ENCODE data around the gene USH2A. TPM values are rescaled to one million over a fixed set of nuclear protein-coding genes. Genes with fewer than 3 reads are reported as not detected.

USH2A gene
- total RNA-seq, 6 experiments from 2014 or later = 0.19 to 1.8 (median 0.81) TPM

DNA sequence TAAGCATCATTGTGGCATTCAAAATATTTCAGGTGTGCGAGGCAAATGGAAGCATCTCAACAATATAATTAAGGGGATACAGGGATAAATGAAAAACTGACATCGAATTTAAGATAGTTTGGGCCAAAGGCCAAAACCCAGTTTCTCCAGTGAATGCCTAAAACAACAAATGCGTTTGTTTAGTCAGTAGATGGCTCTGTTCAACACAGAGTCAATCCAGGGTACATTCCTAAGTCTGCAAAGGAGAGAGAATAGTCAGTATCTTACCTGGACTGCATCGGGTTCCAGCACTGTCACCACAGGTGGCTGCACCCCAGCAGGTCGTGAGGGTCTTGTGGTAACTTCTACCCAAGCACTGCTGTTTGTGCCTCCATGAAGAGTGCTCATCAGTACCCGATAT is 535.1 kb downstream of the USH2A start:
- peak; percentile 43 to 57 (median 50) for ATAC-seq
- H3K9me3 ChIP-seq = no peaks in the 10 kb centered on the region
- intact Hi-C loops (cut with DNase I) = no loop called here
- H3K27ac ChIP-seq = no peak overlapping the region
- WGBS (ENCODE audit: insufficient coverage, low coverage, low lambda C conversion rate, missing lambda C conversion rate) = 37% methylated on average over 3 of the region's 6 CpGs
- no peak overlapping the region for H3K4me3 ChIP-seq
- no peak for DNase-seq
- H3K27me3 ChIP-seq = no peaks in the 10 kb centered on the region
- peaks cover 0 to 12% (median 0%) of the 10 kb centered on the region in 4 donors for H3K4me1 ChIP-seq
- TF ChIP-seq, protein P1, sequence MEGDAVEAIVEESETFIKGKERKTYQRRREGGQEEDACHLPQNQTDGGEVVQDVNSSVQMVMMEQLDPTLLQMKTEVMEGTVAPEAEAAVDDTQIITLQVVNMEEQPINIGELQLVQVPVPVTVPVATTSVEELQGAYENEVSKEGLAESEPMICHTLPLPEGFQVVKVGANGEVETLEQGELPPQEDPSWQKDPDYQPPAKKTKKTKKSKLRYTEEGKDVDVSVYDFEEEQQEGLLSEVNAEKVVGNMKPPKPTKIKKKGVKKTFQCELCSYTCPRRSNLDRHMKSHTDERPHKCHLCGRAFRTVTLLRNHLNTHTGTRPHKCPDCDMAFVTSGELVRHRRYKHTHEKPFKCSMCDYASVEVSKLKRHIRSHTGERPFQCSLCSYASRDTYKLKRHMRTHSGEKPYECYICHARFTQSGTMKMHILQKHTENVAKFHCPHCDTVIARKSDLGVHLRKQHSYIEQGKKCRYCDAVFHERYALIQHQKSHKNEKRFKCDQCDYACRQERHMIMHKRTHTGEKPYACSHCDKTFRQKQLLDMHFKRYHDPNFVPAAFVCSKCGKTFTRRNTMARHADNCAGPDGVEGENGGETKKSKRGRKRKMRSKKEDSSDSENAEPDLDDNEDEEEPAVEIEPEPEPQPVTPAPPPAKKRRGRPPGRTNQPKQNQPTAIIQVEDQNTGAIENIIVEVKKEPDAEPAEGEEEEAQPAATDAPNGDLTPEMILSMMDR (IDR thresholded peaks at IDR 0.05) = peak in 2 of 4 donors; percentile 10
- no peak for TF ChIP-seq POLR2A (IDR thresholded peaks at IDR 0.05)
- no peaks in the 10 kb centered on the region for H3K36me3 ChIP-seq

DNA sequence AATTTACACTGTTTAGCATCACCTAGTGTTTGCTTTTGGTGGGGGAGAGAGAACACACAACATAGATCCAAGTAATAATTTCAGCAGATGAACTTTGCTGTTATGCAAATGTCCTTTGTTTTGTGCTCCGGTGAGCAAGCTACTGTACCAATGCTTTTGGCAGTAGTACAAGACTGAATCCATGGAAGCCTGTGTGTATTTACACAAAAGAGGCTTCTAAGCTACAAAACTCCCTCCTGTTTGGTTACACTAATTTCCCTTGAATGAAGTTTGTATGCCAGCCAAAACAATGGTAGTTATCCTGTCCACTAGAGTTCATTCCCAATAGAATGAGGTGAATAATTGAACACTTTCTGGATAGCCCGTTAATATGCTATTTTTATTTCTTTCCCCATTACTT is 535.6 kb downstream of the USH2A start:
- DNase-seq (no peak), ATAC-seq (peak; percentile 78 to 94 (median 86))
- TF ChIP-seq, protein P1 (IDR thresholded peaks at IDR 0.05) = no peak
- TF ChIP-seq POLR2A (IDR thresholded peaks at IDR 0.05) = no peak
- 26% methylated on average over 2 of the region's 2 CpGs for WGBS (ENCODE audit: insufficient coverage, low coverage, low lambda C conversion rate, missing lambda C conversion rate)
- H3K27ac ChIP-seq = no peak overlapping the region
- no peaks in the 10 kb centered on the region for H3K9me3 ChIP-seq
- H3K4me1 ChIP-seq = peaks cover 0 to 12% (median 0%) of the 10 kb centered on the region in 4 donors
- intact Hi-C loops (cut with DNase I) = no loop called here
- no peaks in the 10 kb centered on the region for H3K27me3 ChIP-seq
- H3K4me3 ChIP-seq = no peak overlapping the region
- no peaks in the 10 kb centered on the region for H3K36me3 ChIP-seq

DNA sequence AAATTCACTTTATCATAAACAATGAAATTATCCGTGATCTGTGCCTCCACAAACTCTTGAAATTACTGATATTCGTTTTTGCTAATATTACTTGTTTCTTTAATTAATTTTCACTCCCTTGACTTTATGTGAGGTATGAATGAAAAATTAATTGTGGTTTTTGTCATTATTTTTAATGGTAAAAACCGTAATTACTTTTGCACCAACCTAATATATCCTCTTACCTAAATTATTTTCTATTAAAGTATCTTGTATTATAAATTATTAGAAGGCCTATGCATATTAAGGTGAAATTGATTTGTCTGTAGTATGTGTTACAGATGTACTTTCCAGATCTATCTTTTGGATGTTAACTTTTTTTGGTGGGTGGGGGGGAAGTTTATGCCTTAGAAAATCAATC is 540.2 kb downstream of the USH2A start:
- intact Hi-C loops (cut with DNase I) = no loop called here
- WGBS (ENCODE audit: insufficient coverage, low coverage, low lambda C conversion rate, missing lambda C conversion rate) = 53% methylated on average over 3 of the region's 3 CpGs
- TF ChIP-seq POLR2A (IDR thresholded peaks at IDR 0.05) = no peak
- TF ChIP-seq, protein P1 (IDR thresholded peaks at IDR 0.05) = no peak

DNA sequence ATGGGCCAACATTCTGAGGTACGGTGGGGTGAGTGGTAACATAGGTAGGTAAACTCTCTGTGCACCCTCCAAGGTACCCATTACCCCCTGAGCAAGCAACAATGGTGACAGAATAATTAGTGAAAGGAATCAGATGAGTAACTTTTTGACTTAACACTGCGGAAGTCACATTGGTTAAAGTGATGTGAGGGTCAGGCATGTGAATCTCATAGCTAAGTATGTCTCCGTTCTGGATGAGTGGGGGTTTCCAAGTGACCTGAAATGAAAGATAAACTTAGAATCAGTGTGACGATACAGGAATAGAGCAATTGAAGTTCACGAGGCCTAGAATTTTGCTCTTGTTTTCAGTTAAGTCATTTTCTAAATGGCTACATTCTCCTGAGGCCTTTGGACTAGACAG is 544.4 kb downstream of the USH2A start:
- intact Hi-C loops (cut with DNase I) = no loop called here
- WGBS (ENCODE audit: insufficient coverage, low coverage, low lambda C conversion rate, missing lambda C conversion rate) = 85% methylated on average over 5 of the region's 5 CpGs
- no peak for DNase-seq
- Histone ChIP-seq H3K36me3 (no peaks in the 10 kb centered on the region), H3K4me3 (no peak overlapping the region), H3K27me3 (no peaks in the 10 kb centered on the region), H3K9me3 (no peaks in the 10 kb centered on the region), H3K27ac (no peak overlapping the region), H3K4me1 (peaks cover 0 to 8% (median 0%) of the 10 kb centered on the region in 4 donors)
- TF ChIP-seq POLR2A (IDR thresholded peaks at IDR 0.05) = no peak
- TF ChIP-seq, protein P1 (IDR thresholded peaks at IDR 0.05) = no peak
- ATAC-seq = no peak

More for the DNA sequence above, 540.2 kb downstream of the USH2A start:
- DNase-seq = no peak
- H3K9me3 ChIP-seq = no peaks in the 10 kb centered on the region
- no peaks in the 10 kb centered on the region for H3K36me3 ChIP-seq
- H3K4me3 ChIP-seq = no peak overlapping the region
- H3K4me1 ChIP-seq = peaks cover 0 to 8% (median 1%) of the 10 kb centered on the region in 4 donors
- no peaks in the 10 kb centered on the region for H3K27me3 ChIP-seq
- H3K27ac ChIP-seq = no peak overlapping the region
- ATAC-seq = no peak

DNA sequence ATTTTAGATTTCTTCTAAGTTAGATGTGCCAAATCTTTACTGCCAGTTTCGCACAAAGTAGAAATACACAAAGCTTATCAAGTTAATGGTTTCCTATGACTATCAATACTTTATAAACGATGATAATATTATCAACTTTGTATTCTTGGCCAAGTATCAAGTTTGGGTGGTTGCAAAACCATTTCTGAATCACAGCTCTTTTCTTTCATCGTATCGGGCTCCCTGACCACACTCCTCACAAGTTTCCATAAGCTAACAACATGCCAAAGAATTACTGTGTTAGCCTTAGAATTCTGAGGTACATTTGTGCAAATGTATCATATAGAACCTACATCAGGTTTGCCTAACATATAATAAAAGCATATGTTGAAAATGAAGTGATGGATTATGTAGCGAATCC is 545.1 kb downstream of the USH2A start:
- Histone ChIP-seq H3K4me1 (peaks cover 0 to 8% (median 0%) of the 10 kb centered on the region in 4 donors), H3K36me3 (no peaks in the 10 kb centered on the region), H3K27me3 (no peaks in the 10 kb centered on the region), H3K9me3 (no peaks in the 10 kb centered on the region), H3K4me3 (no peak overlapping the region), H3K27ac (no peak overlapping the region)
- peak in 2 of 4 donors; percentile 30 to 63 for ATAC-seq
- WGBS (ENCODE audit: insufficient coverage, low coverage, low lambda C conversion rate, missing lambda C conversion rate) = 30% methylated on average over 5 of the region's 5 CpGs
- intact Hi-C loops (cut with DNase I) = no loop called here
- no peak for TF ChIP-seq POLR2A (IDR thresholded peaks at IDR 0.05)
- TF ChIP-seq, protein P1 (IDR thresholded peaks at IDR 0.05) = no peak
- DNase-seq = no peak
